Thoracic aorta (tissue), 2 donors: ENCODE data around the gene ASS1. TPM values are rescaled to one million over a fixed set of nuclear protein-coding genes. Genes with fewer than 3 reads are reported as not detected.

Experiments used
- ATAC-seq: fragments of 150-250 bp; one replicate; pipeline ENCODE4 v1.8.0; 2017; ENCODE audit warnings: low read depth; ENCODE audit not compliant: insufficient number of reproducible peaks, low FRiP score
- DNase-seq: peaks from one replicate; pipeline ENCODE4 v3.0.0-alpha.2; 2020; ENCODE audit warnings: low spot score
- H3K27ac ChIP-seq, 2 donors: fragments of 200-600 bp; sonication (generic); 1 replicate in 1 of 2; 2 replicates in 1 of 2; pipeline ENCODE4 v1.5.1; 2016; ENCODE audit warnings: mild to moderate bottlenecking in 2 of 2, moderate library complexity in 2 of 2
- H3K27me3 ChIP-seq: fragments of 200-600 bp; sonication (generic); replicated peaks from 2 replicates; pipeline ENCODE4 v1.6.0; 2016; ENCODE audit warnings: mild to moderate bottlenecking; ENCODE audit not compliant: insufficient read depth
- H3K36me3 ChIP-seq: fragments of 200-600 bp; sonication (generic); one replicate; pipeline ENCODE4 v1.5.1; 2016
- H3K4me1 ChIP-seq, 2 donors: fragments of 200-600 bp; sonication (generic); 1 replicate in 1 of 2; 2 replicates in 1 of 2; pipeline versions ENCODE4 v1.5.1 to v1.6.0; 2016; ENCODE audit warnings: low read depth in 2 of 2, mild to moderate bottlenecking in 1 of 2; ENCODE audit not compliant: control insufficient read depth in 1 of 2
- H3K4me3 ChIP-seq: fragments of 200-600 bp; sonication (generic); 2 replicates; pipeline ENCODE4 v1.5.1; 2016; ENCODE audit warnings: mild to moderate bottlenecking
- H3K9me3 ChIP-seq: fragments of 200-600 bp; sonication (generic); 2 replicates; pipeline ENCODE4 v1.5.1; 2016
- CTCF ChIP-seq: fragments of 200-600 bp; sonication (generic); IDR thresholded peaks from one replicate; pipeline ENCODE4 v1.5.1; 2019; ENCODE audit warnings: antibody characterized with exemption
- total RNA-seq, 2 donors: library from RNA; depleted of rRNA; stranded (reverse); fragments of >200 nt; gene quantifications; one replicate each; pipeline versions ENCODE4 v1.1.0 to v1.2.3, GENCODE V29; 2016

ASS1 gene
- total RNA-seq, 2 donors from 2014 or later, result 65.4 to 81.7 TPM

GRCh38 chr9:130542457-130543228 lies 97.9 kb downstream of the ASS1 start:
- Histone ChIP-seq H3K36me3 (no peaks in the 10 kb centered on the region), H3K4me3 (no peak overlapping the region), H3K27ac (no peak overlapping the region), H3K4me1 (no peaks in the 10 kb centered on the region), H3K9me3 (no peaks in the 10 kb centered on the region), H3K27me3 (no peaks in the 10 kb centered on the region)
- DNase-seq (no peak), ATAC-seq (no peak)
- no peak for TF ChIP-seq CTCF

GRCh38 chr9:130543368-130543767 lies 98.6 kb downstream of the ASS1 start:
- no peak for TF ChIP-seq CTCF
- DNase-seq (no peak), ATAC-seq (no peak)
- Histone ChIP-seq H3K27me3 (no peaks in the 10 kb centered on the region), H3K4me1 (no peaks in the 10 kb centered on the region), H3K9me3 (no peaks in the 10 kb centered on the region), H3K36me3 (no peaks in the 10 kb centered on the region), H3K27ac (no peak overlapping the region), H3K4me3 (no peak overlapping the region)

GRCh38 chr9:130543859-130544258 lies 99.1 kb downstream of the ASS1 start:
- no peak overlapping the region for H3K27ac ChIP-seq
- H3K4me3 ChIP-seq, result no peak overlapping the region
- H3K9me3 ChIP-seq, result no peaks in the 10 kb centered on the region
- H3K4me1 ChIP-seq, result no peaks in the 10 kb centered on the region
- H3K27me3 ChIP-seq, result no peaks in the 10 kb centered on the region
- TF ChIP-seq CTCF, result no peak
- no peaks in the 10 kb centered on the region for H3K36me3 ChIP-seq
- DNase-seq, result no peak
- no peak for ATAC-seq

DNA sequence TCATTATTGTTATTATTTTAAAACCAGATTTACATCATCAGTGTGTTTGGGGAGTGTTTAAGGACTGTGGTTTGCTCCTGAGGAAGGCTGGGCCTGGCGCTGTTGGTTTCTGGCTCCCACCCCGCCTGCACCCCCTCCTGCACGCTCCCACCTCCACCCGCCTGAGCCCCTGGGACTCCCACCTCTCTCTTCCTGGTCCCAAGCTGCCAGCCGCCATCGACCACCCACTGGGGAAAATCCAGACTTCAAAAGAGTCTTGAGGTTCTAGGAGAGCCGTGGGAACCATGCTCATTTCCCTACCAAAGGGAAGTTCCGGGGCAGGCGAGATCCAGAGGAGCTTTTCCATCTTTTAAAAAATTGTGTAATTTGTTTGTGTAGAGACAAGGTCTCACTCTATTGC lies 99.6 kb downstream of the ASS1 start:
- no peaks in the 10 kb centered on the region for H3K36me3 ChIP-seq
- H3K4me1 ChIP-seq, result no peaks in the 10 kb centered on the region
- ATAC-seq (no peak), DNase-seq (no peak)
- no peak overlapping the region for H3K27ac ChIP-seq
- no peaks in the 10 kb centered on the region for H3K9me3 ChIP-seq
- no peak overlapping the region for H3K4me3 ChIP-seq
- TF ChIP-seq CTCF, result no peak
- H3K27me3 ChIP-seq, result no peaks in the 10 kb centered on the region

GRCh38 chr9:130548103-130548502 lies 103.3 kb downstream of the ASS1 start:
- Histone ChIP-seq H3K9me3 (no peaks in the 10 kb centered on the region), H3K4me3 (no peak overlapping the region), H3K36me3 (no peaks in the 10 kb centered on the region), H3K27me3 (no peaks in the 10 kb centered on the region), H3K4me1 (no peaks in the 10 kb centered on the region), H3K27ac (no peak overlapping the region)
- TF ChIP-seq CTCF, result no peak
- DNase-seq, result no peak
- no peak for ATAC-seq
